Measurements from ENCODE around the gene RAB10.

DNA sequence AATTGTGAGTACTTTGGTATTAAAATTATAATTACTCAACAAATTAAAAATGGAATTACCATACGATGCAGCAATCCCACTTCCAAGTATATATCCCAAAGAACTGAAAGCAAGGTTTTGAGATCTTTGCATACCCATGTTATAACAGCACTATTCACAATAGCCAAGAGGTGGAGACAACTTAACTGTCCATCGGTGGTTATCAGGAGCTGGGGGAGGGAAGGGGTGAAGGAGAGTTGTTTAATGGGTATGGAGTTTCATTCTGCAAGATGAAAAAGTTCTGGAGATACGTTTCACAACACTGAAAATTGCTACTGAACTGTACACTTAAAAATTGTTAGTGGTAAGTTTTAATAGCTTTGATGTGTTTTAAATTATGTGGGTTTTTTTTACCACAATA, 25.7 kb downstream of the RAB10 start:
- TF ChIP-seq, protein P1, sequence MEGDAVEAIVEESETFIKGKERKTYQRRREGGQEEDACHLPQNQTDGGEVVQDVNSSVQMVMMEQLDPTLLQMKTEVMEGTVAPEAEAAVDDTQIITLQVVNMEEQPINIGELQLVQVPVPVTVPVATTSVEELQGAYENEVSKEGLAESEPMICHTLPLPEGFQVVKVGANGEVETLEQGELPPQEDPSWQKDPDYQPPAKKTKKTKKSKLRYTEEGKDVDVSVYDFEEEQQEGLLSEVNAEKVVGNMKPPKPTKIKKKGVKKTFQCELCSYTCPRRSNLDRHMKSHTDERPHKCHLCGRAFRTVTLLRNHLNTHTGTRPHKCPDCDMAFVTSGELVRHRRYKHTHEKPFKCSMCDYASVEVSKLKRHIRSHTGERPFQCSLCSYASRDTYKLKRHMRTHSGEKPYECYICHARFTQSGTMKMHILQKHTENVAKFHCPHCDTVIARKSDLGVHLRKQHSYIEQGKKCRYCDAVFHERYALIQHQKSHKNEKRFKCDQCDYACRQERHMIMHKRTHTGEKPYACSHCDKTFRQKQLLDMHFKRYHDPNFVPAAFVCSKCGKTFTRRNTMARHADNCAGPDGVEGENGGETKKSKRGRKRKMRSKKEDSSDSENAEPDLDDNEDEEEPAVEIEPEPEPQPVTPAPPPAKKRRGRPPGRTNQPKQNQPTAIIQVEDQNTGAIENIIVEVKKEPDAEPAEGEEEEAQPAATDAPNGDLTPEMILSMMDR (conservative IDR thresholded peaks at IDR 0.05; ENCODE audit: low read depth, low read length) = 0 out of 2 replicates have a peak, but pooled peaks have one; percentile 12
- no peak for TF ChIP-seq EZH2 (IDR thresholded peaks at IDR 0.05; ENCODE audit: borderline replicate concordance, low read depth, low read length, poor library complexity, severe bottlenecking)
